ENCODE results near the gene DUSP23.

Gene DUSP23

DNA sequence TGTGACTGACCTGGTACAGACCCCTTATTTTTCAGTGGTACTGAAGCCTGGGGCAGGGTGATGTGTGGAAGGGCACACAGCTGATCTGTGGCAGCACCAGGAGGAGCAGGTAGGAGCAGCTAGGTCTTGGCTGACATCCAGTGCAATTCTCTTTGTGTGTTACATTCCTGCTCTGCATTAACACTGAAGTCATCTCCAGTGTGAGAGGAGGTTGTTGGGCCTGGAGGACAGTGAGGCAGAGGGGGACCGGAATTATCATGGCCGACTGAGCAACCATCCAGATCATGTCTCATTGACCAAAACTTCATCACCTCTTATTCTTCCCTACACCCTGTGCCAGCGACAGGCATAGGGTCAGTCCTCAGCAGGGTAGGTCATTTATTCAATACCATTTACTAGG lies 47.4 kb downstream of the DUSP23 start:
- no peak for DNase-seq (ENCODE audit: low read depth in 3 of 3)

DNA sequence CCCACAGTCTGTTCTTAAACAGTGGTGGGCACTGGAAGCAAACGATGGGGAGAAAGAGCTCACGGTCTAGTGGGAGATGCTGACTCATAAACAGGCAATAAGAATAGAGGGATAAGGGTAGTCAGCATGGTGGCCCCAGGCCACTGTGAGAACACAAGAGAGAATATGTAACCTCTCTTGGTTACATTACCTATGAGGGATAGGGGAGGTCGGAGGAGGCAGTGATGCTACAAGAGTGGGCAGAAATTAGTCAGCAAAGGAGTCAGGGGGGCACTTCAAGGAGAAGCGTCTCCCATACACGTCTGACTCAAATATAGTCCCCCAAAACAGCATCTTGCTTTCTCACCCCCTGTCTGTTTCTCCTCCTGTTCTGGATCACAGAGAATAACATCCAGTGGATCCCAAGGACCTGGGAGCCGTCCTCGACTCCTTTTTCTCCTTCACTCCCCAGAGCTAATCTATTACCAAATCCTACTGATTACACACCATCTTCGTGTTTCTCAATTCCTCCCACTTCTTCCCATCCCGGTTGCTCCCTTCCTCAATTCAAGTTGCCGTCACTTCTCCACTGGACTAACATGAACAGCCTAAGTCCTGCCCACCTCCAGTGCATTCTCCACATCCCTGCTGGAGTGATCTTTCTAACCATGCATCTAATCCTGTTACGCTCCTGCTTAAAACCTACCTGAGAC lies 48.0 kb downstream of the DUSP23 start:
- no peak for DNase-seq (ENCODE audit: low read depth in 3 of 3)

DNA sequence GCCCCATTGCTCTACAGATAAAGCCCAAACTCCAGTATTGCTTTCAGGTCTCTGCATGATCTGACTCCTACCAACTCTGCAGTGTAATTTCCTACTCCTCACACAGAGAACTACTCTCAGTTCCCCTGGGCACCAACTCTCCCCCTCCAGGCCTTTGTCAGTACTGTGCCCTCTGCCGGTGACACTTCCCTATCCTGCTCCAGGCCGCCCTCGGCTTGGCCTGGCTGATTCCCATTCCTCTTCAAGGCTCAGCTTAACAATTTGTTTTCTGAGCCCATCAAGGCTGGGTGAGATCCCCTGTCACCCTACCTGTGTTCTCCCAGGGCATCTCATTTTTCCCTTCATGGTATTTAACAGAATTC lies 48.5 kb downstream of the DUSP23 start:
- no peak for DNase-seq (ENCODE audit: low read depth in 3 of 3)

GRCh38 chr1:159829822-159830465 lies 49.2 kb downstream of the DUSP23 start:
- DNase-seq (ENCODE audit: low read depth in 3 of 3) = no peak

DNA sequence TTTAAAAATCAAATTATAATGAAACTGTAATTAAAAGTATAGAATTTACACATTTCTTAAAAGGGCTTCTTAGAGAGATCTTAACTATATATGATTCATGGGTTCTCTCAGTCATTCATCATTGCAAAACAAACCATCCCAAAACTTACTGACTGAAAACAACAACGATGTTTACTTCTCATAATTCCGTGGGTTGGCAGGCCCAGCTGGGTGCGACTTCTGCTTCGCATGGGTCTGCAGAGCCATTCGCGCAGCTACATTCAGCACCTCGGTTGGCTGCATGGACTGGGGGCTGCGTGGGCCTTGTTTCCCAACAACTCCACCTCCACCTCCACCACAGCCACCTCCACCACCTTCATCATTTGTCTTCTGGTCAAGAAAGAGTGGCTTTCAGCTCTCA lies 50.0 kb downstream of the DUSP23 start:
- DNase-seq (ENCODE audit: low read depth in 3 of 3) = no peak

- no peak for DNase-seq (ENCODE audit: low read depth in 3 of 3)
Observed at GRCh38 chr1:159831412-159832141, 50.8 kb downstream of the DUSP23 start.

Data from stimulated activated CD4-positive, alpha-beta T cell treated with anti-CD3 and anti-CD28 coated beads, TNF-alpha, amount 100 ng/mL, for 48 hours (primary cell).